Body of pancreas (tissue), 4 donors: Measurements from ENCODE around the gene DAB2.

Experiments
- POLR2A ChIP-seq, 3 donors: fragments of 450-650 bp; IDR thresholded peaks; one replicate each; pipeline ENCODE4 v1.6.1; 2016; ENCODE audit warnings: antibody characterized with exemption in 3 of 3, mild to moderate bottlenecking in 2 of 3
- TF ChIP-seq, protein P1 (sequence below), 7 experiments: fragments of 450-650 bp in 4 of 7; fragments of 200-600 bp in 3 of 7; sonication (generic) in 3 of 7; IDR thresholded peaks; one replicate each; pipeline ENCODE4 v1.5.1; 2016 to 2019; ENCODE audit warnings: antibody characterized with exemption in 7 of 7

DNA sequence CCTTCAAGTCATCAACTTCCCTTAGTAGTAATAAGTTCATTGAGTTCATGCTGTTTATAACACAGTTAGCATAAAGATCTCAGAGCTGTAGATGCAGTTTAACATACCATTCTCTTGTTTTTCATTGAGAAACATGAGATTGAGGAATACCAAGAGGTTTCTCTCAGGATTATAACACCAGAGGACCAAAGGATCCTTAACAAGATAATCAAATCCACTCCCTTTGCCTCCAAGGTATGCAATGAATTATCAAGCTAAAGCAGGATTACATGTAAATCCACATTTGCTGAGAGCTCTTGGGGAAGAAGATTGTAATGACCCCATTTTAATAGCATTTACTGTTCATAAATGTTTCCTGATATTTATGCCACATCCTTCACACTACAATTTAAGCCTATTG, 35.1 kb upstream of the DAB2 start:
- TF ChIP-seq, protein P1, sequence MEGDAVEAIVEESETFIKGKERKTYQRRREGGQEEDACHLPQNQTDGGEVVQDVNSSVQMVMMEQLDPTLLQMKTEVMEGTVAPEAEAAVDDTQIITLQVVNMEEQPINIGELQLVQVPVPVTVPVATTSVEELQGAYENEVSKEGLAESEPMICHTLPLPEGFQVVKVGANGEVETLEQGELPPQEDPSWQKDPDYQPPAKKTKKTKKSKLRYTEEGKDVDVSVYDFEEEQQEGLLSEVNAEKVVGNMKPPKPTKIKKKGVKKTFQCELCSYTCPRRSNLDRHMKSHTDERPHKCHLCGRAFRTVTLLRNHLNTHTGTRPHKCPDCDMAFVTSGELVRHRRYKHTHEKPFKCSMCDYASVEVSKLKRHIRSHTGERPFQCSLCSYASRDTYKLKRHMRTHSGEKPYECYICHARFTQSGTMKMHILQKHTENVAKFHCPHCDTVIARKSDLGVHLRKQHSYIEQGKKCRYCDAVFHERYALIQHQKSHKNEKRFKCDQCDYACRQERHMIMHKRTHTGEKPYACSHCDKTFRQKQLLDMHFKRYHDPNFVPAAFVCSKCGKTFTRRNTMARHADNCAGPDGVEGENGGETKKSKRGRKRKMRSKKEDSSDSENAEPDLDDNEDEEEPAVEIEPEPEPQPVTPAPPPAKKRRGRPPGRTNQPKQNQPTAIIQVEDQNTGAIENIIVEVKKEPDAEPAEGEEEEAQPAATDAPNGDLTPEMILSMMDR (IDR thresholded peaks at IDR 0.05): no peak
- TF ChIP-seq POLR2A (IDR thresholded peaks at IDR 0.05): no peak
